Gastrocnemius medialis (tissue), 4 donors: ENCODE results near the gene POR.

Experiments used
- CTCF ChIP-seq, 5 experiments: fragments of 450-650 bp in 3 of 5; fragments of 200-600 bp in 2 of 5; sonication (generic) in 2 of 5; IDR thresholded peaks in 4 of 5; conservative IDR thresholded peaks in 1 of 5; 1 replicate in 4 of 5; 2 replicates in 1 of 5; pipeline ENCODE4 v1.5.1; 2016 to 2019; ENCODE audit warnings: antibody characterized with exemption in 5 of 5, mild to moderate bottlenecking in 3 of 5, moderate library complexity in 3 of 5
- POLR2A ChIP-seq, 2 donors: fragments of 450-650 bp; IDR thresholded peaks; one replicate each; pipeline ENCODE4 v1.6.1; 2017; ENCODE audit warnings: antibody characterized with exemption in 2 of 2, mild to moderate bottlenecking in 2 of 2, moderate library complexity in 2 of 2

GRCh38 chr7:75985009-75985517 lies 70.1 kb downstream of the POR start:
- TF ChIP-seq CTCF (IDR thresholded peaks at IDR 0.05 in 4 of 5, conservative IDR thresholded peaks at IDR 0.05 in 1 of 5): no peak
- no peak for TF ChIP-seq POLR2A (IDR thresholded peaks at IDR 0.05)
